ENCODE results near the gene ABRACL. TPM values are rescaled to one million over a fixed set of nuclear protein-coding genes. Genes with fewer than 3 reads are reported as not detected.
A peak's percentile ranks its signal among the peaks of the same experiment; 100 is the strongest.
"Not testable (repeated sequence)": the region's sequence is repeated elsewhere in the genome, so short reads cannot be mapped to it uniquely, and the experiment has no call there.

Gene ABRACL
- polyA plus RNA-seq, 6 donors from 2014 or later, result 72.3 to 99.0 (median 87.8) TPM

- H3K36me3 Mint-ChIP-seq, result no peaks in the 10 kb centered on the region
- H3K9me3 Mint-ChIP-seq, result no peaks in the 10 kb centered on the region
- no peaks in the 10 kb centered on the region for H3K27me3 Mint-ChIP-seq
- DNase-seq (no peak), ATAC-seq (ENCODE audit: low read depth in 2 of 2) (no peak)
- peak overlapping the region in 3 of 8 donors; percentile 12 to 78 (median 13) for H3K4me3 Mint-ChIP-seq
- H3K4me1 Mint-ChIP-seq, result peaks cover 14 to 24% (median 17%) of the 10 kb centered on the region in 3 donors
- H3K27ac Mint-ChIP-seq, result peak overlapping the region in 4 of 6 donors; percentile 7 to 77 (median 41)
Measured at GRCh38 chr6:139017227-139017626, 11.3 kb upstream of the ABRACL start.

- no peaks in the 10 kb centered on the region for H3K27me3 Mint-ChIP-seq
- ATAC-seq (ENCODE audit: low read depth in 2 of 2), result no peak
- H3K27ac Mint-ChIP-seq, result no peak overlapping the region
- DNase-seq, result no peak
- no peaks in the 10 kb centered on the region for H3K36me3 Mint-ChIP-seq
- no peak overlapping the region for H3K4me3 Mint-ChIP-seq
- peaks cover 14 to 24% (median 17%) of the 10 kb centered on the region in 3 donors for H3K4me1 Mint-ChIP-seq
- no peaks in the 10 kb centered on the region for H3K9me3 Mint-ChIP-seq
Measured at GRCh38 chr6:139019722-139020121, 8.8 kb upstream of the ABRACL start.

- H3K36me3 Mint-ChIP-seq, result no peaks in the 10 kb centered on the region
- H3K9me3 Mint-ChIP-seq, result no peaks in the 10 kb centered on the region
- no peak for DNase-seq
- H3K4me3 Mint-ChIP-seq, result no peak overlapping the region
- H3K4me1 Mint-ChIP-seq, result peaks cover 14 to 22% (median 17%) of the 10 kb centered on the region in 3 donors
- no peak for ATAC-seq (ENCODE audit: low read depth in 2 of 2)
- H3K27me3 Mint-ChIP-seq, result no peaks in the 10 kb centered on the region
- H3K27ac Mint-ChIP-seq, result no peak overlapping the region
Measured at GRCh38 chr6:139020689-139021088, 7.9 kb upstream of the ABRACL start.

- not testable (repeated sequence) for DNase-seq; ATAC-seq (ENCODE audit: low read depth in 2 of 2); H3K4me3 Mint-ChIP-seq; H3K9me3 Mint-ChIP-seq; H3K27me3 Mint-ChIP-seq; H3K36me3 Mint-ChIP-seq; H3K27ac Mint-ChIP-seq
- H3K4me1 Mint-ChIP-seq, result peaks cover 8 to 15% (median 8%) of the 10 kb centered on the region in 3 donors
Measured at GRCh38 chr6:139025416-139025815, 3.1 kb upstream of the ABRACL start.

- no peaks in the 10 kb centered on the region for H3K9me3 Mint-ChIP-seq
- peak in 1 of 2 donors; percentile 7 for ATAC-seq (ENCODE audit: low read depth in 2 of 2)
- peak; percentile 41 for DNase-seq
- no peaks in the 10 kb centered on the region for H3K36me3 Mint-ChIP-seq
- H3K4me1 Mint-ChIP-seq, result peaks cover 12 to 23% (median 12%) of the 10 kb centered on the region in 3 donors
- peak overlapping the region in 4 of 8 donors; percentile 93 to 98 (median 96) for H3K4me3 Mint-ChIP-seq
- H3K27me3 Mint-ChIP-seq, result no peaks in the 10 kb centered on the region
- peak overlapping the region in 5 of 6 donors; percentile 77 to 98 (median 93) for H3K27ac Mint-ChIP-seq
Measured at GRCh38 chr6:139027620-139028182, 844 bp upstream of the ABRACL start.

- ATAC-seq (ENCODE audit: low read depth in 2 of 2) (no peak), DNase-seq (no peak)
- Mint-ChIP-seq H3K27ac (peak overlapping the region in 5 of 6 donors; percentile 77 to 98 (median 93)), H3K4me3 (peak overlapping the region in 4 of 8 donors; percentile 93 to 98 (median 96)), H3K4me1 (peaks cover 17 to 25% (median 17%) of the 10 kb centered on the region in 3 donors), H3K27me3 (no peaks in the 10 kb centered on the region), H3K9me3 (no peaks in the 10 kb centered on the region), H3K36me3 (no peaks in the 10 kb centered on the region)
Measured at GRCh38 chr6:139028215-139028657, 309 bp upstream of the ABRACL start.

- peak in 1 of 2 donors; percentile 3 for ATAC-seq (ENCODE audit: low read depth in 2 of 2)
- Mint-ChIP-seq H3K4me3 (peak overlapping the region in 2 of 8 donors; percentile 93 to 96), H3K27ac (peak overlapping the region in 1 of 6 donors; percentile 52), H3K9me3 (no peaks in the 10 kb centered on the region), H3K4me1 (peaks cover 25 to 31% (median 25%) of the 10 kb centered on the region in 3 donors), H3K36me3 (peaks cover 7 to 8% of the 10 kb centered on the region in 2 donors), H3K27me3 (no peaks in the 10 kb centered on the region)
- no peak for DNase-seq
Measured at GRCh38 chr6:139029470-139030227, 1.1 kb downstream of the ABRACL start.

GRCh38 chr6:139030228-139030963, 1.9 kb downstream of the ABRACL start:
- peak; percentile 79 for DNase-seq
- Mint-ChIP-seq H3K27me3 (no peaks in the 10 kb centered on the region), H3K36me3 (peaks cover 7 to 10% of the 10 kb centered on the region in 2 donors), H3K9me3 (no peaks in the 10 kb centered on the region), H3K4me3 (no peak overlapping the region), H3K4me1 (peaks cover 25 to 31% (median 25%) of the 10 kb centered on the region in 3 donors), H3K27ac (no peak overlapping the region)
- ATAC-seq (ENCODE audit: low read depth in 2 of 2), result peak; percentile 74 to 77

- ATAC-seq (ENCODE audit: low read depth in 2 of 2) (no peak), DNase-seq (no peak)
- Mint-ChIP-seq H3K4me1 (peaks cover 16 to 26% (median 19%) of the 10 kb centered on the region in 3 donors), H3K27me3 (no peaks in the 10 kb centered on the region), H3K4me3 (no peak overlapping the region), H3K36me3 (peaks cover 27 to 33% of the 10 kb centered on the region in 2 donors), H3K9me3 (no peaks in the 10 kb centered on the region), H3K27ac (peak overlapping the region in 1 of 6 donors; percentile 49)
Measured at GRCh38 chr6:139037490-139037889, 8.9 kb downstream of the ABRACL start.

- peaks cover 11 to 23% of the 10 kb centered on the region in 2 donors for H3K36me3 Mint-ChIP-seq
- no peak for DNase-seq
- H3K9me3 Mint-ChIP-seq, result no peaks in the 10 kb centered on the region
- no peaks in the 10 kb centered on the region for H3K27me3 Mint-ChIP-seq
- peaks cover 0 to 11% (median 5%) of the 10 kb centered on the region in 3 donors for H3K4me1 Mint-ChIP-seq
- no peak for ATAC-seq (ENCODE audit: low read depth in 2 of 2)
- H3K27ac Mint-ChIP-seq, result peak overlapping the region in 1 of 6 donors; percentile 43
- H3K4me3 Mint-ChIP-seq, result no peak overlapping the region
Measured at GRCh38 chr6:139044250-139044649, 15.7 kb downstream of the ABRACL start.

- H3K9me3 Mint-ChIP-seq, result no peaks in the 10 kb centered on the region
- DNase-seq, result no peak
- H3K4me1 Mint-ChIP-seq, result no peaks in the 10 kb centered on the region
- no peak overlapping the region for H3K4me3 Mint-ChIP-seq
- ATAC-seq (ENCODE audit: low read depth in 2 of 2), result no peak
- H3K27me3 Mint-ChIP-seq, result no peaks in the 10 kb centered on the region
- H3K36me3 Mint-ChIP-seq, result peaks cover 11 to 12% of the 10 kb centered on the region in 2 donors
- H3K27ac Mint-ChIP-seq, result peak overlapping the region in 1 of 6 donors; percentile 32
Measured at GRCh38 chr6:139047677-139048076, 19.1 kb downstream of the ABRACL start.

GRCh38 chr6:139048912-139049311, 20.4 kb downstream of the ABRACL start:
- not testable (repeated sequence) for H3K9me3 Mint-ChIP-seq; H3K4me1 Mint-ChIP-seq; H3K27ac Mint-ChIP-seq; H3K27me3 Mint-ChIP-seq; H3K4me3 Mint-ChIP-seq; DNase-seq; ATAC-seq (ENCODE audit: low read depth in 2 of 2); H3K36me3 Mint-ChIP-seq

GRCh38 chr6:139050131-139050769, 21.7 kb downstream of the ABRACL start:
- H3K4me1 Mint-ChIP-seq; H3K27ac Mint-ChIP-seq; H3K9me3 Mint-ChIP-seq; ATAC-seq (ENCODE audit: low read depth in 2 of 2); H3K4me3 Mint-ChIP-seq; H3K36me3 Mint-ChIP-seq; DNase-seq; H3K27me3 Mint-ChIP-seq: not testable (repeated sequence)
